Measurements from ENCODE around the gene FADS1. TPM values are rescaled to one million over a fixed set of nuclear protein-coding genes. Genes with fewer than 3 reads are reported as not detected.
A peak's percentile ranks its signal among the peaks of the same experiment; 100 is the strongest.

Gene FADS1
- total and polyA plus RNA-seq, 2 of the 8 experiments (the other 6 are each of a cell fraction or from before 2014, with no cell fraction given) = 115 to 141 TPM

- no peak for FAIRE-seq
- H4K20me1 ChIP-seq (replicated peaks in 1 of 2; ENCODE audit: control insufficient read depth in 1 of 2, insufficient read depth in 2 of 2, low read length in 2 of 2) = peaks cover 0 to 1% of the 10 kb centered on the region in 2 experiments
- no peak overlapping the region for H3K27ac ChIP-seq (ENCODE audit: low read depth, low read length)
Measured at GRCh38 chr11:61756147-61756451, 60.7 kb downstream of the FADS1 start.

More at GRCh38 chr11:61756147-61756451, 60.7 kb downstream of the FADS1 start:
- Histone ChIP-seq H4K5ac (ENCODE audit: insufficient read length, low read depth, low read length) (no peak overlapping the region), H3K4me3 (ENCODE audit: extremely low read depth in 1 of 4, insufficient read depth in 2 of 4, low read depth in 3 of 4, low read length in 4 of 4) (no peak overlapping the region), H3K4me1 (replicated peaks in 1 of 4; ENCODE audit: control insufficient read depth in 3 of 4, insufficient read depth in 4 of 4, low read length in 3 of 4) (peaks cover 0 to 18% (median 12%) of the 10 kb centered on the region in 4 experiments; a peak in 6 of 7 replicates), H3K9ac (replicated peaks in 1 of 4; ENCODE audit: extremely low read depth in 1 of 4, low read depth in 3 of 4, low read length in 3 of 4) (no peak overlapping the region), H2AFZ (ENCODE audit: low read length) (no peak overlapping the region), H3K79me2 (ENCODE audit: control insufficient read depth in 1 of 2, insufficient read depth in 2 of 2, low read length in 2 of 2) (no peaks in the 10 kb centered on the region), H2AK5ac (ENCODE audit: low read depth, low read length) (no peak overlapping the region), H3K56ac (replicated peaks; ENCODE audit: insufficient read length, low read depth, low read length) (no peak overlapping the region), H2BK5ac (ENCODE audit: low read depth, low read length) (peak overlapping the region; percentile 75; the same call in 1 of the 2 replicates), H3K23ac (ENCODE audit: insufficient read length) (no peak overlapping the region), H3K18ac (ENCODE audit: extremely low read depth, low read length) (peak overlapping the region; percentile 38; the same call in 1 of the 2 replicates), H3K9me3 (ENCODE audit: insufficient read depth in 2 of 2, low read depth in 1 of 2, low read length in 1 of 2) (no peaks in the 10 kb centered on the region), H3K36me3 (ENCODE audit: control insufficient read depth in 2 of 4, insufficient read depth in 4 of 4, low read length in 3 of 4) (no peaks in the 10 kb centered on the region), H3K4me2 (ENCODE audit: insufficient read depth in 1 of 2, low read depth in 2 of 2, low read length in 2 of 2) (no peak overlapping the region), H3K79me1 (ENCODE audit: low read depth, low read length) (no peaks in the 10 kb centered on the region), H3K14ac (ENCODE audit: insufficient read length) (no peak overlapping the region), H2BK15ac (ENCODE audit: low read length) (no peak overlapping the region), H2BK12ac (ENCODE audit: low read depth, low read length) (no peak overlapping the region), H3K23me2 (ENCODE audit: low read depth, low read length) (no peaks in the 10 kb centered on the region), H3K27me3 (replicated peaks in 1 of 4; ENCODE audit: control insufficient read depth in 3 of 4, extremely low read depth in 1 of 4, insufficient read depth in 3 of 4, low read length in 3 of 4) (peaks cover 4 to 21% (median 15%) of the 10 kb centered on the region in 4 experiments), H3K4ac (replicated peaks; ENCODE audit: insufficient read length, low read depth, low read length) (no peak overlapping the region), H2BK20ac (ENCODE audit: low read length) (no peak overlapping the region), H2BK120ac (replicated peaks; ENCODE audit: low read depth, low read length) (no peak overlapping the region), H4K91ac (replicated peaks; ENCODE audit: insufficient read length, low read length) (no peak overlapping the region), H4K8ac (ENCODE audit: extremely low read depth, insufficient read depth, low read length) (no peak overlapping the region)
- DNase-seq (ENCODE audit: low read depth in 1 of 2, low spot score in 2 of 2) = no peak
- ChIA-PET CTCF (ENCODE audit: partially characterized antibody) (interaction anchor here (1.0 to 6.0 kb wide), 7 partner anchors 9 to 191 kb away, joined by 3 to 48 read pairs (median 5); partner anchors contain the start of genes FEN1 and TMEM258), POLR2A (ENCODE audit: partially characterized antibody) (interaction anchor here (3.5 kb wide), 1 partner anchor 37 kb away, joined by 13 read pairs; the partner anchor contains the start of genes FEN1 and TMEM258)
- WGBS, 2 experiments (ENCODE audit: extremely low coverage in 1 of 2, insufficient coverage in 1 of 2, insufficient read length in 1 of 2, insufficient replicate concordance in 2 of 2, low coverage in 1 of 2, low lambda C conversion rate in 2 of 2, missing lambda C conversion rate in 1 of 2) = 80% methylated on average over 4 of the region's 4 CpGs; no CpG with 5 or more reads in 1 of the 2 experiments
- TF ChIP-seq SRF (IDR thresholded peaks at IDR 0.05; ENCODE audit: low read depth, low read length) (no peak), KDM1A (IDR thresholded peaks at IDR 0.05; ENCODE audit: borderline replicate concordance, low read length) (no peak), ASH2L (IDR thresholded peaks at IDR 0.05; ENCODE audit: low read length) (no peak), USF2 (IDR thresholded peaks at IDR 0.05; ENCODE audit: low read length) (no peak), POU5F1 (IDR thresholded peaks at IDR 0.05; ENCODE audit: low read depth, low read length) (no peak), MAX (IDR thresholded peaks at IDR 0.05) (no peak)
